ENCODE data around the gene TPST2. TPM values are rescaled to one million over a fixed set of nuclear protein-coding genes. Genes with fewer than 3 reads are reported as not detected.
A peak's percentile ranks its signal among the peaks of the same experiment; 100 is the strongest.

The TPST2 gene
- total RNA-seq, 1 donor from 2014 or later = 59.3 TPM

DNA sequence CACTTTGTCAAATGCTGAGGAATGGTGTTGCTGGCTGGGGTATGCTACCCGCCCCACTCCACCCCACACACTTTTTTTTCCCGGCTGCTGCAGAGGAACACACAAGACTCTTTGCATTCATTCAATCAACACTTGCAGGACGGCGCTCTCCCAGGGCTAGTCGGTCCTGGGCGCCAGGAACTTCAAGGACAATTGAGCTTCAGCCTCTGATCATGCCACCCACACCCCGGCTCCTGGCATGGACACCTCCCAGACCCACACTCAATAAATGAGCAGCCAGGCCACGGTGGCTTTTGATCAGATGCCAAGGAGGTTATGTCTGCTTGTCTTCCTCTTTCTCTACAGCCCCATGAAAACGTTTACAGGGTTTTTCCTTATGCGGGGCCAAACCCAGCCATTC is 19.8 kb downstream of the TPST2 start:
- TF ChIP-seq, protein P1, sequence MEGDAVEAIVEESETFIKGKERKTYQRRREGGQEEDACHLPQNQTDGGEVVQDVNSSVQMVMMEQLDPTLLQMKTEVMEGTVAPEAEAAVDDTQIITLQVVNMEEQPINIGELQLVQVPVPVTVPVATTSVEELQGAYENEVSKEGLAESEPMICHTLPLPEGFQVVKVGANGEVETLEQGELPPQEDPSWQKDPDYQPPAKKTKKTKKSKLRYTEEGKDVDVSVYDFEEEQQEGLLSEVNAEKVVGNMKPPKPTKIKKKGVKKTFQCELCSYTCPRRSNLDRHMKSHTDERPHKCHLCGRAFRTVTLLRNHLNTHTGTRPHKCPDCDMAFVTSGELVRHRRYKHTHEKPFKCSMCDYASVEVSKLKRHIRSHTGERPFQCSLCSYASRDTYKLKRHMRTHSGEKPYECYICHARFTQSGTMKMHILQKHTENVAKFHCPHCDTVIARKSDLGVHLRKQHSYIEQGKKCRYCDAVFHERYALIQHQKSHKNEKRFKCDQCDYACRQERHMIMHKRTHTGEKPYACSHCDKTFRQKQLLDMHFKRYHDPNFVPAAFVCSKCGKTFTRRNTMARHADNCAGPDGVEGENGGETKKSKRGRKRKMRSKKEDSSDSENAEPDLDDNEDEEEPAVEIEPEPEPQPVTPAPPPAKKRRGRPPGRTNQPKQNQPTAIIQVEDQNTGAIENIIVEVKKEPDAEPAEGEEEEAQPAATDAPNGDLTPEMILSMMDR (IDR thresholded peaks at IDR 0.05; ENCODE audit: unreplicated experiment) = no peak
- Mint-ChIP-seq H3K36me3 (ENCODE audit: low read depth, unreplicated experiment) (peaks cover 34% of the 10 kb centered on the region), H3K9me3 (ENCODE audit: unreplicated experiment) (no peaks in the 10 kb centered on the region), H3K4me1 (ENCODE audit: unreplicated experiment) (peaks cover 43% of the 10 kb centered on the region), H3K4me3 (ENCODE audit: unreplicated experiment) (no peak overlapping the region), H3K27ac (ENCODE audit: unreplicated experiment) (no peak overlapping the region), H3K27me3 (ENCODE audit: unreplicated experiment) (peaks cover 9% of the 10 kb centered on the region)
- DNase-seq (ENCODE audit: low spot score) = no peak

- peak overlapping the region; percentile 98 for H3K27ac Mint-ChIP-seq (ENCODE audit: unreplicated experiment)
- H3K36me3 Mint-ChIP-seq (ENCODE audit: low read depth, unreplicated experiment) = peaks cover 29% of the 10 kb centered on the region
- peaks cover 11% of the 10 kb centered on the region for H3K27me3 Mint-ChIP-seq (ENCODE audit: unreplicated experiment)
- no peaks in the 10 kb centered on the region for H3K9me3 Mint-ChIP-seq (ENCODE audit: unreplicated experiment)
- DNase-seq (ENCODE audit: low spot score) = peak; percentile 21
- H3K4me1 Mint-ChIP-seq (ENCODE audit: unreplicated experiment) = peaks cover 49% of the 10 kb centered on the region
- H3K4me3 Mint-ChIP-seq (ENCODE audit: unreplicated experiment) = peak overlapping the region; percentile 25
- TF ChIP-seq, protein P1 (IDR thresholded peaks at IDR 0.05; ENCODE audit: unreplicated experiment) = no peak
These were observed 21.7 kb downstream of the TPST2 start for GRCh38 chr22:26568207-26568706.

GRCh38 chr22:26567610-26568009 is 22.3 kb downstream of the TPST2 start:
- Mint-ChIP-seq H3K27ac (ENCODE audit: unreplicated experiment) (peak overlapping the region; percentile 98), H3K36me3 (ENCODE audit: low read depth, unreplicated experiment) (peaks cover 27% of the 10 kb centered on the region), H3K27me3 (ENCODE audit: unreplicated experiment) (peaks cover 11% of the 10 kb centered on the region), H3K9me3 (ENCODE audit: unreplicated experiment) (no peaks in the 10 kb centered on the region), H3K4me1 (ENCODE audit: unreplicated experiment) (peaks cover 44% of the 10 kb centered on the region), H3K4me3 (ENCODE audit: unreplicated experiment) (no peak overlapping the region)
- no peak for DNase-seq (ENCODE audit: low spot score)
- TF ChIP-seq, protein P1 (IDR thresholded peaks at IDR 0.05; ENCODE audit: unreplicated experiment) = no peak

DNA sequence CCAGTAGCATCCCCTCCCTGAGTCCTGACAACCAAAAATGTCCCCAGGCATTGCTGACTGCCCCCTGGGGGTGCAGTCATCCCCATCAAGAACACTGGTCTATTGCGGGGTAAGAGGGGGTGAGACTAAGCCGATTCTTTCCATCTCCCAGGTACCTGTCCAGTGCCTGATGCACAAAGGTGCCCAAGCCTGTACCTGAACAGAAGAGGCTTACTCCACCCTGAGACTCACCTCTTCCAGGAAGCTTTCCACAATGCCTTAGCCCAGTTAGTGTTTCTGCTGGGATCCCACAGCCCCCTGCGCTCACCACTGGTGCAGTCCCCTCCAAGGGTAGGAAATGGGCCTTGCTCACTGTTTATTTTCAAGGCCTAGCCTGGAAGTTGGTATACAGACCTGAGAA is 22.9 kb downstream of the TPST2 start:
- Mint-ChIP-seq H3K4me1 (ENCODE audit: unreplicated experiment) (peaks cover 41% of the 10 kb centered on the region), H3K9me3 (ENCODE audit: unreplicated experiment) (no peaks in the 10 kb centered on the region), H3K4me3 (ENCODE audit: unreplicated experiment) (peak overlapping the region; percentile 6), H3K36me3 (ENCODE audit: low read depth, unreplicated experiment) (peaks cover 21% of the 10 kb centered on the region), H3K27me3 (ENCODE audit: unreplicated experiment) (peaks cover 11% of the 10 kb centered on the region), H3K27ac (ENCODE audit: unreplicated experiment) (no peak overlapping the region)
- no peak for DNase-seq (ENCODE audit: low spot score)
- TF ChIP-seq, protein P1 (IDR thresholded peaks at IDR 0.05; ENCODE audit: unreplicated experiment) = no peak

DNA sequence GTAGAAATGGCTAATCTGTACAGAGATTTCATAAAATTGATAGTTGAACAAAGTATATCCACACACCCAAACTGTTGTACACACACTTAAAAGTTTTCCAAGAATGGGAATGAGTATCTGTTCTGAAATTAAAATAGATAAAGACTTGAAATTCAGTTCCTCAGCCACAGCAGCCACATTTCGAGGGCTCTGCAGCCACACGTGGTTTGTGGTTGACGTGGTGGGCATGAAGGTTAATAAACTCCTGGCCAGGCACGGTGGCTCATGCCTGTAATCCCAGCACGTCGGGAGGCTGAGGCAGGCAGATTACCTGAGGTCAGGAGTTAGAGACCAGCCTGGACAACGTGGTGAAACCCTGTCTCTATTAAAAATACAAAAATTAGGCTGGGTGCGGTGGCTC is 24.0 kb downstream of the TPST2 start:
- Mint-ChIP-seq H3K9me3 (ENCODE audit: unreplicated experiment) (no peaks in the 10 kb centered on the region), H3K27me3 (ENCODE audit: unreplicated experiment) (peaks cover 8% of the 10 kb centered on the region), H3K27ac (ENCODE audit: unreplicated experiment) (no peak overlapping the region), H3K4me1 (ENCODE audit: unreplicated experiment) (peaks cover 33% of the 10 kb centered on the region), H3K36me3 (ENCODE audit: low read depth, unreplicated experiment) (peaks cover 10% of the 10 kb centered on the region), H3K4me3 (ENCODE audit: unreplicated experiment) (no peak overlapping the region)
- TF ChIP-seq, protein P1 (IDR thresholded peaks at IDR 0.05; ENCODE audit: unreplicated experiment) = no peak
- DNase-seq (ENCODE audit: low spot score) = no peak
